Skeletal muscle cell (primary cell): Measurements from ENCODE around the gene DNM3.
A peak's percentile ranks its signal among the peaks of the same experiment; 100 is the strongest.

Experiments
- DNase-seq: peaks from one replicate; pipeline ENCODE4 v3.0.0-alpha.2; 2010; ENCODE audit warnings: low read depth
- H3K4me3 ChIP-seq: 2 replicates; pipeline ENCODE4 v1.5.1; 2011; ENCODE audit warnings: low read depth, mild to moderate bottlenecking, control low read depth, low read length, moderate library complexity

The DNM3 gene

GRCh38 chr1:172121081-172121717 is 279.9 kb downstream of the DNM3 start:
- DNase-seq, result no peak
- no peak overlapping the region for H3K4me3 ChIP-seq

GRCh38 chr1:172122381-172122780 is 281.1 kb downstream of the DNM3 start:
- H3K4me3 ChIP-seq, result no peak overlapping the region
- DNase-seq, result no peak

GRCh38 chr1:172125250-172125649 is 284.0 kb downstream of the DNM3 start:
- no peak overlapping the region for H3K4me3 ChIP-seq
- no peak for DNase-seq

GRCh38 chr1:172125812-172126430 is 284.6 kb downstream of the DNM3 start:
- DNase-seq, result no peak
- H3K4me3 ChIP-seq, result no peak overlapping the region

- DNase-seq, result no peak
- H3K4me3 ChIP-seq, result no peak overlapping the region
These were observed 291.5 kb downstream of the DNM3 start for GRCh38 chr1:172132836-172133235.

- no peak for DNase-seq
- H3K4me3 ChIP-seq, result no peak overlapping the region
These were observed 292.9 kb downstream of the DNM3 start for GRCh38 chr1:172134087-172134731.

GRCh38 chr1:172135076-172135672 is 293.9 kb downstream of the DNM3 start:
- no peak for DNase-seq
- no peak overlapping the region for H3K4me3 ChIP-seq

- DNase-seq, result no peak
- no peak overlapping the region for H3K4me3 ChIP-seq
These were observed 294.8 kb downstream of the DNM3 start for GRCh38 chr1:172135978-172136610.

GRCh38 chr1:172136925-172137324 is 295.6 kb downstream of the DNM3 start:
- no peak overlapping the region for H3K4me3 ChIP-seq
- no peak for DNase-seq

GRCh38 chr1:172137703-172138454 is 296.6 kb downstream of the DNM3 start:
- H3K4me3 ChIP-seq, result no peak overlapping the region
- DNase-seq, result no peak

GRCh38 chr1:172138634-172139033 is 297.3 kb downstream of the DNM3 start:
- DNase-seq, result no peak
- no peak overlapping the region for H3K4me3 ChIP-seq

GRCh38 chr1:172139196-172139595 is 297.9 kb downstream of the DNM3 start:
- no peak for DNase-seq
- H3K4me3 ChIP-seq, result peak overlapping the region; percentile 20

GRCh38 chr1:172140072-172140471 is 298.8 kb downstream of the DNM3 start:
- H3K4me3 ChIP-seq, result peak overlapping the region; percentile 85
- no peak for DNase-seq

- no peak for DNase-seq
- H3K4me3 ChIP-seq, result peak overlapping the region; percentile 85
These were observed 299.3 kb downstream of the DNM3 start for GRCh38 chr1:172140591-172140990.

GRCh38 chr1:172141341-172141881 is 300.1 kb downstream of the DNM3 start:
- peak overlapping the region; percentile 85 for H3K4me3 ChIP-seq
- DNase-seq, result no peak

GRCh38 chr1:172142324-172142723 is 301.0 kb downstream of the DNM3 start:
- peak overlapping the region; percentile 85 for H3K4me3 ChIP-seq

GRCh38 chr1:172143384-172144055 is 302.2 kb downstream of the DNM3 start:
- no peak for DNase-seq
- peak overlapping the region; percentile 85 for H3K4me3 ChIP-seq

More at GRCh38 chr1:172142324-172142723, 301.0 kb downstream of the DNM3 start:
- DNase-seq, result no peak

- peak; percentile 99 for DNase-seq
- H3K4me3 ChIP-seq, result peak overlapping the region; percentile 85
These were observed 303.3 kb downstream of the DNM3 start for GRCh38 chr1:172144445-172145061.
